Jurkat, Clone E6-1 (cell line): ENCODE measurements around the gene ATL3.
"Not testable (repeated sequence)": the region's sequence is repeated elsewhere in the genome, so short reads cannot be mapped to it uniquely, and the experiment has no call there.

Experiments used
- DNase-seq: peaks from one replicate; pipeline ENCODE4 v3.0.0-alpha.2; 2011; ENCODE audit warnings: low read depth, low spot score
- H3K4me3 ChIP-seq: 2 replicates; pipeline ENCODE4 v1.5.1; 2011; ENCODE audit warnings: mild to moderate bottlenecking, low read length, control low read depth, moderate library complexity

The ATL3 gene

DNA sequence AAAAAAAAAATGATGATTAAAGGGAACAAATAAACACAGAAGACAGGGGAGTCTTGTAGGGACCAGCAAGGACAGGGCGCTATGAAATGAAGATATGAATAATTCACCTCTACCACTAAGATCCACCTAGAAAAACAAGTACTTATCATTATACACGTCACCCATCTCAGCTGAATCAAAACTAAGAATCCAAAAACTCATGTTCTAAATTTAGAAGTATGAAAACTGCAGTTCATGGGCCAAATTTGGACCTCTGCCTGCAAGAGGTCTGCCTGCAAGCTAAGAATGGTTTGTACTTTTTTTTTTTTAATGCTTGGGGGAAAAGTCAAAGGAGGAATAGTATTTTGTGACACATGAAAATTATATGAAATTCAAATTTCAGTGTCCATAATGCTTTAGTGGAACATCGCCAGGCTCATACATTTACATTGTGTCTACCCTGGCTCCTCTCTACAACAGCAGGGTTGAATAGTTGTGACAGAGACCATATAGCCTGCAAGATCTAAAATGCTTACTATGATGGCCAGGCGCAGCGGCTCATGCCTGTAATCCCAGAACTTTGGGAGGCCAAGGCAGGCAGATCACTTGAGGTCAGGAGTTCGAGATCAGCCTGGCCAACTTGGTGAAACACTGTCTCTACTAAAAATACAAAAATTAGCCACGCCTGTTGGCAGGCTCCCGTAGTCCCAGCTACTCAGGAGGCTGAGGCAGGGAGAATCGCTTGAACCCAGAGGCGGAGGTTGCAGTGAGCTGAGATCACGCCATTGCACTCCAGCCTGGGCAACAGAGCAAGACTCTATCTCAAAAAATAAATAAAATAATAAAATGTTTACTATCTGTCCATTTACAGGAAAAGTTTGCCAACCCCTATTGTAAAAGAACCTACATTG lies 68.6 kb downstream of the ATL3 start:
- not testable (repeated sequence) for H3K4me3 ChIP-seq, DNase-seq

DNA sequence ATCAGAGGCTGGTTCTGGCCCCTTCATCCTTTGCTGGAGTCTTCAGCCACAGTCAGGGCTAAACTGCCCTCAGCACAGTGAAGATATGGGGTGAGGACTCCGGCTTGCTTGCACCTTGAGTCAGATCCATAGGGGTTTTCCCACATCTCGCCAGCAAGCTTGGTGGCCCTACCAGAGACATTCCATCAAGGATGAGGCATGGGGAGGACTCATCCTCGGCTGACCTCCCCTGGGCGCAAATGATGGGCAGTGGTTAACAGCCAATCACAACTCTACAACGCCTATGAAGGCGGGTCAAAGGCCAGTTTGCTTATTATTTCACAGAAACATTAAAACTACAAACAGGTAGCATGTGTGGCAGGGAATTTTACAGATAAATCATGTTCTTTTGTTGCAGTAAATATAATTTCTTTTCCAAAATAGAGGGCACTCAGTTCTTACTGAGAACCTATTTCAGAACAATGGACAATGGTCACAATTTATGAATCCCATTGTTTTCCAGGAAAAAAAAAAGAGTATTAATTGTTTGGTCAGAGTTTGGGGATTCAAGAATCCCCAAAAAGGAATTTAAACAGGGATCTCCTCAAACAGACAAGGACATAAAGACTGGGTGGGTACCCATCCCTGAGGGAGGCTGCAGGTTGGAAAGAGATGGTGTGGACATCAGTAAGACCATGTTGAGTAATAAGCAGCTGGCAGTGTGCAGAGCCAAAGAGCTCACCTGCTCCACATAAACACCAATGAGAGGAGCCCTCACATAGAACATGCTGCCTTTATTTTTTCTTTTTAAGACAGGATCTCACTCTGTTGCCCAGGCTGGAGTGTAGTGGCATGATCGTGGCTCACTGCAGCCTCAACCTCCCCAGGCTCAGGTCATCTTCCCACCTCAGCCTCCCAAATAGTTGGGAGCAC lies 71.7 kb downstream of the ATL3 start:
- DNase-seq = no peak
- H3K4me3 ChIP-seq = no peak overlapping the region

DNA sequence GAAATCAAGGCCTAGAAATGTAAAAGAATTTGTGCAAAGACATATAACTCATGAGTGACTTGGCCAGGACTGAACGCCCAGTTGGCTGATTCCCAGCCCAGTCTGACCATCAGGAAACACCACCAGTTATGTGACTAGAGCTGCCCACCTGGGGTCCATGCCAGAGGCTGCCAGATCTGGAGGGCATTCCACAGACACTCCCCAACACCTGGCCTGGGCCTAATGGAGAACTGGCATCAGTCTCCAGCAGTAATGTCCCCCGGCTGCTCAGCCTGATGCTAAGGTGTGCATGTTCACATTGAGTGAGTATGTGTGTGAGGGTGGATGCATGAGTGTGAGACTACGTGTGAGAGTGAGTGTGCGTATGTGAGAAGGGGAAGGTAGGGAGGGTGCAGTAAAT lies 72.6 kb downstream of the ATL3 start:
- no peak overlapping the region for H3K4me3 ChIP-seq
- DNase-seq = no peak

DNA sequence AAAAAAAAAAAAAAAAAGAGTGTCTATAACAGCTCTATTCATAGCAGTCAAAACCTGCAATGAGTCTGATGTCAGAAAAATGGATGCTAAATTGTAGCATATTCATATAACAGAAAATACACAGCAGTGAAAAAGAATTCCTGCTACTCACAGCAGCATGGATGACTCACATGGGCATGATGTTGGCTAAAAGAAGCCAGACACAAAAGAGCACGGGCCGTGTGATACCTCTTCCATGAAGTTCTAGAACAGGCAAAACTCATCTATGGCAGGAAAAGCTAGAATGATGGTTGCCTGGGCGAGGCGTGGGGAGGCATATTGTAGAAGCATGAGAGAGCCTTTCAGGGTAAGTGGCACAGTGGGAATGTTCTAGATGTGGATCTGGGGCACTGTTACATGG lies 75.9 kb downstream of the ATL3 start:
- DNase-seq = no peak
- no peak overlapping the region for H3K4me3 ChIP-seq

DNA sequence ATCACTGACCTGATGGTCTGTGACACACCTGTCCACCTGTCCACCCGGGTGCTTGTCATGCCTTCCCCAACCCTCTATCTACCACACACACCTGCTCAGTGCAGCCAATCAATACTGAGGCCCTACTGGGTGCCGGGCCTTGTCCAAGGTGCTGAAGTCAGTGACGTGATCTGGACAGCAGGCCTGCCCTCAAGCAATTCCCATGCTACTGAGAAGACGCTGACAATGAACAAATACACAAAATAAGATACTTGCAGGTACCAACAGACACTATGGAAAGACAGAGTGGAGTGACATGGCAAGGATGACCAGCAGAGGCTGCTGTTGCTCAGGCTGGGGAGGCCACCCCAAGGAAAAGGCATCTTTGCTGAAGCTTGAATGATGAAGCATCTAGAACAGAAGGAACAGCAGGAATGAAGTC lies 78.2 kb downstream of the ATL3 start:
- no peak overlapping the region for H3K4me3 ChIP-seq
- peak; percentile 23 for DNase-seq

DNA sequence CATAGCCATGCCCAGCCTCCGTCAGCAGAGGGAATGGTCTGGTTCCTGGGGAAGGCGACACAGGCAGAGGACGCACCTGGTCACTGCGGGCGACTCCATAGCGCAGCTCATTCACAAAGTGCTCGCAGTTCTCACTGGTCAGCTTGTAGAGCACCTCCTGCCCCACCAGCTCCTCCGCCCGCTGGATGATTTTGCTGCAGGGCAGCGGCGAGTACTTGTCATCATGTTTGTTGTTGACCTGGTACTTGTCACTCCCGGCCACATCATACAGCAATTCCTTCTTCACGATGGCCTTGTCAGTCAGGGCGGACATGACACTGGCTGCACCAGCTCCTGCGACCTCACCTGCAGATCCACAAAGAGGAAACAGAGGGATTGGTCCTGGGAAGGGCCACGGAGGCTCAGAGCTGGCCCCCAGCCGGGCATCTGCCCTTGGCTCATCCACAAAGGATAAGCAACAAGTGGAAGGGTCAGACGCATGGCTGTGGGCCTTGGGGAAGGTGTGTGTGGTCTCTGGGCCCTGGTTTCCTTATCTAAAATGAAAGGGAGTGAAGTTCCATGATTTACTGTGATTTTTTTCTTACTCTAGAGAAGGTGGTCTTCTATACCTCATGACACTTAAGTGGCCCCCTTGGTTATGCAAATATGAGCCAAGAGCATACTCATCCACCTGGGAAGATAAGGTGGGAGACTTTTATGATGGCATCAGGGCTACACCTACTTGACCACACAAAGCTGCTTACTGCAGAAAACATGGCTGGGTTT lies 81.0 kb downstream of the ATL3 start:
- no peak overlapping the region for H3K4me3 ChIP-seq
- DNase-seq = no peak

DNA sequence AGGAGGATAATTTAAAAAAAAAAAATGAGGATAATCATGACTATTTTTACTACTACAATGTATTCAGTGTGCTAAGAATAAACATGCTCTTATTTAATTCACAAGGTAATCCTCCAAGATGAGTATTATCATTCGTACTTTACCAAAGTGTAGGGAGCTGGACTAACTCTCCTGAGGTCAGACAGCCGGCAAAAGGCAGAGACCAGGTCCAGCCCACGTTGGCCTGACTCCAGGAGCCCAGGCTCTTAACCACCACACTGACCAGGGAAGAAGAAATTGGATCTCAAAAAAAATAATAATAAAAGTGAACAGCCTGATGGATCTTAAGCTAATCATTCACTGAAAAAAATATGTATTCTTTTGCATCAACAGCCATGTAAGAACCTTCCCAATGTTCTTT lies 82.2 kb downstream of the ATL3 start:
- DNase-seq = no peak
- H3K4me3 ChIP-seq = no peak overlapping the region

DNA sequence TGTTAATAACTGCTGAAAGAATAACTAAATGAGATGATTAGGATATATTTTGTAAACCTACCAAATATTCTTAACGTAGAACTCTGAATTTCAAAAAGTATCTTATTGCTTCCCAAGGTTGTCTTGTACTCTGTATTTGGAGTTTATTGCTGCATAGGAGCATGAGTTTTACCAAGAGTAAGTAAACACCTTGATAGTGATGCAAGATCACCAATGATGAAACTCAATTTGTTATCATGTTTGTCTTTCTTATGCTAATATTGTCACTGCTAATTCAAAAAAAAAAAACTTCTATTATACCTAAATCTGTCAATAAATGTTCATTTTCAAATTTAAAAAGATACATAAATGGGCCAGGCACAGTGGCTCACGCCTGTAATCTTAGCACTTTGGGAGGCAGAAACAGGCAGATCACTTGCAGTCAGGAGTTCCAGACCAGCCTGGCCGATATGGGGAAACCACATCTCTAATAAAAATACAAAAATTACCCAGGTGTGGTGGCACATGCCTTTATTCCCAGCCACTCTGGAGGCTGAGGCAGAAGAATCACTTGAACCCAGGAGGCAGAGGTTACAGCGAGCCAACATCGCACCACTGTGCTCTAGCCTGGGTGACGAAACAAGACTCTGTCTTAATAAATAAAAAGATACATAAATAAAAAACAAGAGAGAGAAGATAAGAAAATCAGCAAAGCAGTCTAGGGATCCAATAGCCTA lies 84.6 kb downstream of the ATL3 start:
- no peak overlapping the region for H3K4me3 ChIP-seq
- DNase-seq = no peak

DNA sequence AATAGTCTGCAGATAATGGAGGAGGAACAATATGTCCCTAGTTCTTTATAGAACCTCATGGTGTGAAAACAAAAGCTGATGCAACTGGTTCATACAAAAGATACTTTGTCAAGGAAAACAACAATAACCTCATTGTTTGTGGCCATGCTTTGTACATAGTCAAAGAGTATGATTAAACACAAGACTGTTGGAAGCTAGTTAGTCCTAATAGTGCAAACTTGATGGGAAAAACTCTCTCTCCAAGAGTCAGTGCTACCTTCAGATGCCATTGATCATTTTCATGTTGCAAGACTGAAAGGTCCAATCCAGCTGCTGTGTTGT lies 87.9 kb downstream of the ATL3 start:
- H3K4me3 ChIP-seq = no peak overlapping the region
- DNase-seq = no peak

DNA sequence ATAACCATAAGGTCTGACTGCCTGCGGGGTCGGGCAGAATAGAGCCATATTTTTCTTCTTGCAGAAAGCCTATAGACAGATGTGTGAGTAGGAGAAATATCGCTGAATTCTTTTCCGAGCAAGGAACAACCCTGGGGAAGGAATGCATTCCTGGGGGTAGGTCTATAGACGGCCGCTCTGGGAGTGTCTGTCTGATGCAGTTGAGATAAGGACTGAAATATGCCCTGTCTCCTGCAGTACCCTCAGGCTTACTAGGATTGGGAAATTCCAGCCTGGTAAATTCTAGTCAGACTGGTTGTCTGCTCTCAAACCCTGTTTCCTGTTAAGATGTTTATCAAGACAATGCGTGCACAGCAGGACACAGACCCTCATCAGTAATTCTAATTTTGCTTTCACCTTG lies 90.0 kb downstream of the ATL3 start:
- not testable (repeated sequence) for DNase-seq, H3K4me3 ChIP-seq

DNA sequence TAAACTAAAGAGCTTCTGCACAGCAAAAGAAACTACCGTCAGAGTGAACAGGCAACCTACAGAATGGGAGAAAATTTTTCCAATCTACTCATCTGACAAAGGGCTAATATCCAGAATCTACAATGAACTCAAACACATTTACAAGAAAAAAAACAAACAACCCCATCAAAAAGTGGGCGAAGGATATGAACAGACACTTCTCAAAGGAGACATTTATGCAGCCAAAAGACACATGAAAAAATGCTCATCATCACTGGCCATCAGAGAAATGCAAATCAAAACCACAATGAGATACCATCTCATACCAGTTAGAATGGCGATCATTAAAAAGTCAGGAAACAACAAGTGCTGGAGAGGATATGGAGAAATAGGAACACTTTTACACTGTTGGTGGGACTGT lies 92.3 kb downstream of the ATL3 start:
- DNase-seq = not testable (repeated sequence)

DNA sequence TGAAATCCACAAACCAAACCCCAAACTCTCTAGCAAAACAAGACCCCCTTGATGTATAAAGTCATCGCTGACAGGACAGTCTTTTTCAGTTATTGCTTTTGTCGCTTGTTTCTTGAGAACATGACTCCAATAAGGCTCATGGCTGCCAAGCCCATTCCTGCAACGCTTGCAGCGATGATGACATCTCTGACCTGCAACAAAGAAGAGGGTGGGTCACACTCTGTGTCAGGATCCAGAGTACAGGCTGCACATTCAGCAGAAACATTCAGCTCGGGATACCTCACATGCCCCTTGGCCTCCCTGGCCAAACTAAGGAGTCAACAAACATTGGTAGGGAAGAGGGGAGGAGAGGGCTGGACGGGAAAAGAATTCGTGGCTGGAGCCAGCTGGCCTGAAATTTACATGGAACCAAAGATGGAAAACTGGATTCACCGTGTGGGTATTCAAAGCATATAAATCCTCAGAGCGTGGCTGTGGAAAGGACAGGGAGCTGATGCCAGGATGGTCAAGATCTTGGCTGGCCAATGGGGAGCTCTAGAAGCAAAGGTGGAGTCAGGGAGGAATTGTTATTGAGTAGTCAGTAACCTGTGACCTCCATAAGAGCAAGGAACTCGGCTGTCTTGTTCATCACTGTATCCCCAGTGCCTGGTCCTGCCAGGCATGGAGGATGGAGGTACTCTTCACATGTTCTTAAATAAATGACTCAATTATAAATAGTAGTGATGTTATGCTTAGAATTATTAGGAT lies 96.1 kb downstream of the ATL3 start:
- H3K4me3 ChIP-seq = peak overlapping the region; percentile 35
- DNase-seq = no peak

More for the DNA sequence above, 92.3 kb downstream of the ATL3 start:
- H3K4me3 ChIP-seq = not testable (repeated sequence)
